Astrocyte (in vitro differentiated cells and primary cell): ENCODE data around the gene RAB6C. TPM values are rescaled to one million over a fixed set of nuclear protein-coding genes. Genes with fewer than 3 reads are reported as not detected.
"Not testable (repeated sequence)": the region's sequence is repeated elsewhere in the genome, so short reads cannot be mapped to it uniquely, and the experiment has no call there.

Experiments used
- DNase-seq: peaks from one replicate; pipeline ENCODE4 v3.0.0-alpha.2; 2010; ENCODE audit warnings: low read depth
- FAIRE-seq: peaks from 2 replicates; lab custom pipeline; 2011; peaks lifted over from hg19 to GRCh38; lab: Jason Lieb, UNC
- H2AFZ ChIP-seq: 2 replicates; pipeline ENCODE4 v1.6.0; 2012; ENCODE audit warnings: low read depth, low read length, inconsistent platforms
- H3K27ac ChIP-seq: 2 replicates; pipeline ENCODE4 v1.5.1; 2011; ENCODE audit warnings: low read depth, low read length, inconsistent platforms
- H3K27me3 ChIP-seq: 2 replicates; pipeline ENCODE4 v1.6.0; 2011; ENCODE audit warnings: low read length, inconsistent platforms; ENCODE audit not compliant: insufficient read depth
- H3K36me3 ChIP-seq: 2 replicates; pipeline ENCODE4 v1.5.1; 2011; ENCODE audit warnings: low read length, inconsistent platforms; ENCODE audit not compliant: insufficient read depth
- H3K4me1 ChIP-seq: 2 replicates; pipeline ENCODE4 v1.5.1; 2011; ENCODE audit warnings: low read length, inconsistent platforms; ENCODE audit not compliant: insufficient read depth
- H3K4me2 ChIP-seq: 2 replicates; pipeline ENCODE4 v1.6.0; 2012; ENCODE audit warnings: low read length, inconsistent platforms
- H3K4me3 ChIP-seq: 2 replicates; pipeline ENCODE4 v1.5.1; 2011; ENCODE audit warnings: low read depth, mild to moderate bottlenecking, low read length, inconsistent platforms; ENCODE audit not compliant: insufficient read depth
- H3K79me2 ChIP-seq: 2 replicates; pipeline ENCODE4 v1.6.0; 2012; ENCODE audit warnings: mild to moderate bottlenecking, low read length, inconsistent platforms; ENCODE audit not compliant: insufficient read depth
- H3K9ac ChIP-seq: 2 replicates; pipeline ENCODE4 v1.6.0; 2012; ENCODE audit warnings: mild to moderate bottlenecking, low read length, inconsistent platforms
- H3K9me3 ChIP-seq: 2 replicates; pipeline ENCODE4 v1.5.1; 2012; ENCODE audit warnings: low read depth, mild to moderate bottlenecking, low read length, inconsistent platforms; ENCODE audit not compliant: insufficient read depth
- H4K20me1 ChIP-seq: 2 replicates; pipeline ENCODE4 v1.6.0; 2012; ENCODE audit warnings: low read length, inconsistent platforms; ENCODE audit not compliant: insufficient read depth
- H3K27ac Mint-ChIP-seq: one replicate; pipeline ENCODE4 v1.8.0; 2021; ENCODE audit warnings: mild to moderate bottlenecking, mixed read lengths; ENCODE audit not compliant: unreplicated experiment
- H3K27me3 Mint-ChIP-seq: one replicate; pipeline ENCODE4 v1.8.0; 2021; ENCODE audit warnings: low read depth, mixed read lengths; ENCODE audit not compliant: unreplicated experiment
- H3K36me3 Mint-ChIP-seq: one replicate; pipeline ENCODE4 v1.8.0; 2021; ENCODE audit warnings: low read depth, mixed read lengths; ENCODE audit not compliant: unreplicated experiment
- H3K4me1 Mint-ChIP-seq: one replicate; pipeline ENCODE4 v1.8.0; 2021; ENCODE audit warnings: low read depth, mixed read lengths; ENCODE audit not compliant: unreplicated experiment
- H3K4me3 Mint-ChIP-seq: one replicate; pipeline ENCODE4 v1.8.0; 2021; ENCODE audit warnings: mild to moderate bottlenecking, moderate library complexity, mixed read lengths; ENCODE audit not compliant: unreplicated experiment
- H3K9me3 Mint-ChIP-seq: one replicate; pipeline ENCODE4 v1.8.0; 2021; ENCODE audit warnings: mild to moderate bottlenecking, mixed read lengths; ENCODE audit not compliant: unreplicated experiment
- CTCF ChIP-seq: IDR thresholded peaks from 2 replicates; pipeline ENCODE4 v1.5.1; 2011; ENCODE audit warnings: low read depth, mild to moderate bottlenecking, inconsistent platforms, low read length, moderate library complexity; ENCODE audit not compliant: insufficient read depth
- EZH2 ChIP-seq: IDR thresholded peaks from 2 replicates; pipeline ENCODE4 v1.6.1; 2012; ENCODE audit warnings: mild to moderate bottlenecking, low read length, inconsistent platforms; ENCODE audit not compliant: insufficient read depth
- total RNA-seq: library from RNA; stranded (reverse); gene quantifications from 2 replicates; pipeline ENCODE4 v1.2.1, GENCODE V29; 2021

Gene RAB6C
- total RNA-seq, 1 donor from 2014 or later = 0.09 TPM

DNA sequence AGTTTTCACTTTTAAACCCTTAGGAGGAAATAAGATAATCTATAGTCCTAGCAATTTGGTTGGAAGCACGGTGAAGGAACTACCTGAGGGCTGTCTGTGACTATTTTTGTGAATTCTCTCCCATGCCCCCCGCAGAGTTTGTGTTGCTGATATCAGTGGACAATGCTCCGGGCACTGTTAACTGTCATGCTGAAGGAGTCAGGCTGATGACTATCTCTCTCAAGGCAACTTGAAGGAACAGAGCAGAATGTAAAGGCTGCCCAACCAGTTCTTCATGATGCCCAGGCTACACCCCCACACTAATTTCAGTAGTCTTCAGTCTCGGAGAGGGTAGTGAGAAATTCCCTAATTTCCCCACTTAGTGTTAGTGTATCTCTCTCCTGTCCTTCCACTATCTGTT lies 21.6 kb upstream of the RAB6C start:
- H3K27me3 ChIP-seq = no peaks in the 10 kb centered on the region
- no peaks in the 10 kb centered on the region for H3K9me3 Mint-ChIP-seq
- FAIRE-seq = no peak

DNA sequence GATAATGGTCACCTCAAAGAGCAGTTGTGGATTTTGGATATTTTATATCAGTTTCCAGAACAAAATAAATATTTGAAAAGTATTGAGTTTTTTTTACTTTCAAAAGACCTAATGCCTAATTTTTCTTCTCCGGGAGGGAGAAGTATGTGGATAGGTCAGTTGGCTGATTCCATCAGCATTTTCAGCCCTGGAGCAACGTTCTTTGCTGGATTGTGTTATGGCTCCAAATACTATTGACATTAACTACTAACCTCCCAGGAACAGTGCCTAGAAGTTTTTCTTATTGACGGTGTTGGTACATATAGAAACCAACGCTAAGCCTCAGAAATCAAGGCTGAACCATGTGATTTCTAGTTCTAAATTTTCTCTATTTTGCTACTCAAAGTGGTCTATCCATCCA lies 20.7 kb upstream of the RAB6C start:
- H3K9me3 ChIP-seq, FAIRE-seq, H2AFZ ChIP-seq, H4K20me1 ChIP-seq, H3K27ac ChIP-seq, H3K9me3 Mint-ChIP-seq, H3K36me3 ChIP-seq, H3K27ac Mint-ChIP-seq, H3K4me2 ChIP-seq, H3K4me3 ChIP-seq, H3K79me2 ChIP-seq, H3K36me3 Mint-ChIP-seq, H3K4me1 ChIP-seq, DNase-seq, H3K4me1 Mint-ChIP-seq, H3K4me3 Mint-ChIP-seq, H3K27me3 Mint-ChIP-seq, H3K27me3 ChIP-seq, H3K9ac ChIP-seq: not testable (repeated sequence)

More for the DNA sequence above, 21.6 kb upstream of the RAB6C start:
- Mint-ChIP-seq H3K36me3 (no peaks in the 10 kb centered on the region), H3K4me1 (no peaks in the 10 kb centered on the region), H3K4me3 (no peak overlapping the region), H3K27me3 (no peaks in the 10 kb centered on the region), H3K27ac (no peak overlapping the region)
- H3K79me2 ChIP-seq = no peaks in the 10 kb centered on the region
- no peak overlapping the region for H3K4me3 ChIP-seq
- H4K20me1 ChIP-seq = no peaks in the 10 kb centered on the region
- H3K4me1 ChIP-seq = no peaks in the 10 kb centered on the region
- H3K36me3 ChIP-seq = no peaks in the 10 kb centered on the region
- H3K27ac ChIP-seq = no peak overlapping the region
- H3K9me3 ChIP-seq = no peaks in the 10 kb centered on the region
- TF ChIP-seq CTCF (no peak), EZH2 (no peak)
- no peak overlapping the region for H2AFZ ChIP-seq
- DNase-seq = no peak
- H3K9ac ChIP-seq = no peak overlapping the region
- no peak overlapping the region for H3K4me2 ChIP-seq

GRCh38 chr2:129968605-129969004 lies 10.9 kb upstream of the RAB6C start:
- H3K36me3 ChIP-seq, H4K20me1 ChIP-seq, H3K4me1 ChIP-seq, H3K27ac Mint-ChIP-seq, H3K36me3 Mint-ChIP-seq, H3K4me2 ChIP-seq, H3K4me3 ChIP-seq, H3K9ac ChIP-seq, FAIRE-seq, H2AFZ ChIP-seq, H3K79me2 ChIP-seq, H3K9me3 ChIP-seq, H3K27ac ChIP-seq, H3K4me1 Mint-ChIP-seq, DNase-seq, H3K27me3 ChIP-seq, H3K9me3 Mint-ChIP-seq, H3K4me3 Mint-ChIP-seq: not testable (repeated sequence)
- H3K27me3 Mint-ChIP-seq = peaks cover 11% of the 10 kb centered on the region
